Astrocyte (in vitro differentiated cells and primary cell): Measurements from ENCODE around the gene CDK14. TPM values are rescaled to one million over a fixed set of nuclear protein-coding genes. Genes with fewer than 3 reads are reported as not detected.

Experiments used
- DNase-seq: peaks from one replicate; pipeline ENCODE4 v3.0.0-alpha.2; 2010; ENCODE audit warnings: low read depth
- FAIRE-seq: peaks from 2 replicates; lab custom pipeline; 2011; peaks lifted over from hg19 to GRCh38; lab: Jason Lieb, UNC
- H2AFZ ChIP-seq: 2 replicates; pipeline ENCODE4 v1.6.0; 2012; ENCODE audit warnings: low read depth, low read length, inconsistent platforms
- H3K27ac ChIP-seq: 2 replicates; pipeline ENCODE4 v1.5.1; 2011; ENCODE audit warnings: low read depth, low read length, inconsistent platforms
- H3K27me3 ChIP-seq: 2 replicates; pipeline ENCODE4 v1.6.0; 2011; ENCODE audit warnings: low read length, inconsistent platforms; ENCODE audit not compliant: insufficient read depth
- H3K36me3 ChIP-seq: 2 replicates; pipeline ENCODE4 v1.5.1; 2011; ENCODE audit warnings: low read length, inconsistent platforms; ENCODE audit not compliant: insufficient read depth
- H3K4me1 ChIP-seq: 2 replicates; pipeline ENCODE4 v1.5.1; 2011; ENCODE audit warnings: low read length, inconsistent platforms; ENCODE audit not compliant: insufficient read depth
- H3K4me2 ChIP-seq: 2 replicates; pipeline ENCODE4 v1.6.0; 2012; ENCODE audit warnings: low read length, inconsistent platforms
- H3K4me3 ChIP-seq: 2 replicates; pipeline ENCODE4 v1.5.1; 2011; ENCODE audit warnings: low read depth, mild to moderate bottlenecking, low read length, inconsistent platforms; ENCODE audit not compliant: insufficient read depth
- H3K79me2 ChIP-seq: 2 replicates; pipeline ENCODE4 v1.6.0; 2012; ENCODE audit warnings: mild to moderate bottlenecking, low read length, inconsistent platforms; ENCODE audit not compliant: insufficient read depth
- H3K9ac ChIP-seq: 2 replicates; pipeline ENCODE4 v1.6.0; 2012; ENCODE audit warnings: mild to moderate bottlenecking, low read length, inconsistent platforms
- H3K9me3 ChIP-seq: 2 replicates; pipeline ENCODE4 v1.5.1; 2012; ENCODE audit warnings: low read depth, mild to moderate bottlenecking, low read length, inconsistent platforms; ENCODE audit not compliant: insufficient read depth
- H4K20me1 ChIP-seq: 2 replicates; pipeline ENCODE4 v1.6.0; 2012; ENCODE audit warnings: low read length, inconsistent platforms; ENCODE audit not compliant: insufficient read depth
- H3K27ac Mint-ChIP-seq: one replicate; pipeline ENCODE4 v1.8.0; 2021; ENCODE audit warnings: mild to moderate bottlenecking, mixed read lengths; ENCODE audit not compliant: unreplicated experiment
- H3K27me3 Mint-ChIP-seq: one replicate; pipeline ENCODE4 v1.8.0; 2021; ENCODE audit warnings: low read depth, mixed read lengths; ENCODE audit not compliant: unreplicated experiment
- H3K36me3 Mint-ChIP-seq: one replicate; pipeline ENCODE4 v1.8.0; 2021; ENCODE audit warnings: low read depth, mixed read lengths; ENCODE audit not compliant: unreplicated experiment
- H3K4me1 Mint-ChIP-seq: one replicate; pipeline ENCODE4 v1.8.0; 2021; ENCODE audit warnings: low read depth, mixed read lengths; ENCODE audit not compliant: unreplicated experiment
- H3K4me3 Mint-ChIP-seq: one replicate; pipeline ENCODE4 v1.8.0; 2021; ENCODE audit warnings: mild to moderate bottlenecking, moderate library complexity, mixed read lengths; ENCODE audit not compliant: unreplicated experiment
- H3K9me3 Mint-ChIP-seq: one replicate; pipeline ENCODE4 v1.8.0; 2021; ENCODE audit warnings: mild to moderate bottlenecking, mixed read lengths; ENCODE audit not compliant: unreplicated experiment
- CTCF ChIP-seq: IDR thresholded peaks from 2 replicates; pipeline ENCODE4 v1.5.1; 2011; ENCODE audit warnings: low read depth, mild to moderate bottlenecking, inconsistent platforms, low read length, moderate library complexity; ENCODE audit not compliant: insufficient read depth
- EZH2 ChIP-seq: IDR thresholded peaks from 2 replicates; pipeline ENCODE4 v1.6.1; 2012; ENCODE audit warnings: mild to moderate bottlenecking, low read length, inconsistent platforms; ENCODE audit not compliant: insufficient read depth
- total RNA-seq: library from RNA; stranded (reverse); gene quantifications from 2 replicates; pipeline ENCODE4 v1.2.1, GENCODE V29; 2021

Gene CDK14
- total RNA-seq, 1 donor from 2014 or later: 30.2 TPM

GRCh38 chr7:90657481-90657880 lies 61.4 kb downstream of the CDK14 start:
- no peak overlapping the region for H3K9ac ChIP-seq
- H3K4me1 ChIP-seq: peaks cover 19% of the 10 kb centered on the region
- H3K9me3 Mint-ChIP-seq: no peaks in the 10 kb centered on the region
- no peaks in the 10 kb centered on the region for H3K27me3 Mint-ChIP-seq
- no peak overlapping the region for H2AFZ ChIP-seq
- H4K20me1 ChIP-seq: peaks cover 29% of the 10 kb centered on the region
- no peaks in the 10 kb centered on the region for H3K36me3 Mint-ChIP-seq
- TF ChIP-seq EZH2 (no peak), CTCF (no peak)
- no peaks in the 10 kb centered on the region for H3K36me3 ChIP-seq
- no peak overlapping the region for H3K4me3 ChIP-seq
- H3K79me2 ChIP-seq: peaks cover 84% of the 10 kb centered on the region
- H3K4me2 ChIP-seq: no peak overlapping the region
- no peaks in the 10 kb centered on the region for H3K27me3 ChIP-seq
- H3K27ac Mint-ChIP-seq: no peak overlapping the region
- H3K4me3 Mint-ChIP-seq: no peak overlapping the region
- DNase-seq: peak; percentile 47
- no peak overlapping the region for H3K27ac ChIP-seq
- peaks cover 9% of the 10 kb centered on the region for H3K4me1 Mint-ChIP-seq
- no peak for FAIRE-seq
- no peaks in the 10 kb centered on the region for H3K9me3 ChIP-seq

- TF ChIP-seq CTCF: no peak
- TF ChIP-seq EZH2: no peak
- H4K20me1 ChIP-seq: peaks cover 33% of the 10 kb centered on the region
- H3K9me3 Mint-ChIP-seq: no peaks in the 10 kb centered on the region
Observed at GRCh38 chr7:90660100-90660499, 64.0 kb downstream of the CDK14 start.

GRCh38 chr7:90660819-90661218 lies 64.7 kb downstream of the CDK14 start:
- no peak overlapping the region for H3K27ac ChIP-seq
- H3K27ac Mint-ChIP-seq: no peak overlapping the region
- no peaks in the 10 kb centered on the region for H3K36me3 Mint-ChIP-seq
- no peak for TF ChIP-seq EZH2
- TF ChIP-seq CTCF: no peak
- no peak for DNase-seq
- H3K4me3 Mint-ChIP-seq: no peak overlapping the region
- no peak overlapping the region for H3K4me2 ChIP-seq
- H3K9ac ChIP-seq: no peak overlapping the region
- H3K9me3 ChIP-seq: no peaks in the 10 kb centered on the region
- no peaks in the 10 kb centered on the region for H3K27me3 Mint-ChIP-seq
- peaks cover 40% of the 10 kb centered on the region for H4K20me1 ChIP-seq
- FAIRE-seq: no peak
- H3K4me1 Mint-ChIP-seq: peaks cover 7% of the 10 kb centered on the region
- H3K79me2 ChIP-seq: peaks cover 71% of the 10 kb centered on the region
- H3K9me3 Mint-ChIP-seq: no peaks in the 10 kb centered on the region
- no peak overlapping the region for H3K4me3 ChIP-seq
- H3K4me1 ChIP-seq: peaks cover 11% of the 10 kb centered on the region
- H3K36me3 ChIP-seq: no peaks in the 10 kb centered on the region
- no peaks in the 10 kb centered on the region for H3K27me3 ChIP-seq
- no peak overlapping the region for H2AFZ ChIP-seq

More at GRCh38 chr7:90660100-90660499, 64.0 kb downstream of the CDK14 start:
- H3K27me3 Mint-ChIP-seq: no peaks in the 10 kb centered on the region
- Histone ChIP-seq H3K4me1 (peaks cover 18% of the 10 kb centered on the region), H3K27me3 (no peaks in the 10 kb centered on the region), H3K27ac (no peak overlapping the region), H3K4me2 (no peak overlapping the region), H3K36me3 (no peaks in the 10 kb centered on the region), H3K9ac (no peak overlapping the region), H3K9me3 (no peaks in the 10 kb centered on the region), H2AFZ (no peak overlapping the region), H3K79me2 (peaks cover 71% of the 10 kb centered on the region), H3K4me3 (no peak overlapping the region)
- H3K4me3 Mint-ChIP-seq: no peak overlapping the region
- FAIRE-seq: no peak
- no peak for DNase-seq
- no peaks in the 10 kb centered on the region for H3K36me3 Mint-ChIP-seq
- peaks cover 8% of the 10 kb centered on the region for H3K4me1 Mint-ChIP-seq
- no peak overlapping the region for H3K27ac Mint-ChIP-seq
